Measurements from ENCODE around the gene C4BPB. TPM values are rescaled to one million over a fixed set of nuclear protein-coding genes. Genes with fewer than 3 reads are reported as not detected.

Gene C4BPB
- total RNA-seq, 1 donor from 2014 or later, result not detected

DNA sequence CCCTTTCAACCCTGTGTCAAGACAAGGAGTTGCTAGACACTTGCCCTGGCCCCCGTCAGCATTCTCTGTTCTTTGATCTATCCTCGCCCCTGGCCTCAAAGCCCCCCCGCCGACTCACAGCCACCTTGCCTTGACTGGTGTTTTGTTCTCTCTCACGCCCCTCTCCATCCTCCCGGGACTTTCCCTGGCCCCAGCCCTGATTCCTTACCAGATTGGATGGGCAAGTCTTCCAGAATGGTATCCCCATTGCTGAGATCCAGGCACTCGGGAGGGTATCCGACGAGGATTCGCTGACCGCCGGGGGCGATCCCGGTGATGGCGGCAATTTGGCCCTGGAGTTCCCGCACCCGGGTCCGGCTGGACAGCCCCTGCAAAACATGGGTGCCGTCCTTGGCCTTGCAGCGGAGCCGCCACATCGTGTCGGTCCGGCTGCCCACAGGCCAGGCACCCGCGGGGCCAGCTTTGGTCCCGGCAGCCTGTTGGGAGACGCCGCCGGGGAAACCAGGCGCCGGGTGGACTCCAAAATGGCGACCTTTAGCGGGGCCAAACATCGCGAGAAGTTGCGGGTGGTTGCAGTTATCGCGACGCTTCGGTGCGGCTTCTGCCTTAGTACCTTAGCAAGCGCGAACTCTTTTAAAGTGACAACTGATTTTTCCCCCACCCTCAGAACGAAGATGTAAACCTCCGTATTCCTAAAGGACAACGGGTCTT, 38.0 kb upstream of the C4BPB start:
- TF ChIP-seq, protein P1, sequence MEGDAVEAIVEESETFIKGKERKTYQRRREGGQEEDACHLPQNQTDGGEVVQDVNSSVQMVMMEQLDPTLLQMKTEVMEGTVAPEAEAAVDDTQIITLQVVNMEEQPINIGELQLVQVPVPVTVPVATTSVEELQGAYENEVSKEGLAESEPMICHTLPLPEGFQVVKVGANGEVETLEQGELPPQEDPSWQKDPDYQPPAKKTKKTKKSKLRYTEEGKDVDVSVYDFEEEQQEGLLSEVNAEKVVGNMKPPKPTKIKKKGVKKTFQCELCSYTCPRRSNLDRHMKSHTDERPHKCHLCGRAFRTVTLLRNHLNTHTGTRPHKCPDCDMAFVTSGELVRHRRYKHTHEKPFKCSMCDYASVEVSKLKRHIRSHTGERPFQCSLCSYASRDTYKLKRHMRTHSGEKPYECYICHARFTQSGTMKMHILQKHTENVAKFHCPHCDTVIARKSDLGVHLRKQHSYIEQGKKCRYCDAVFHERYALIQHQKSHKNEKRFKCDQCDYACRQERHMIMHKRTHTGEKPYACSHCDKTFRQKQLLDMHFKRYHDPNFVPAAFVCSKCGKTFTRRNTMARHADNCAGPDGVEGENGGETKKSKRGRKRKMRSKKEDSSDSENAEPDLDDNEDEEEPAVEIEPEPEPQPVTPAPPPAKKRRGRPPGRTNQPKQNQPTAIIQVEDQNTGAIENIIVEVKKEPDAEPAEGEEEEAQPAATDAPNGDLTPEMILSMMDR (IDR thresholded peaks at IDR 0.05; ENCODE audit: unreplicated experiment), result no peak
- Mint-ChIP-seq H3K36me3 (ENCODE audit: insufficient read depth) (peaks cover 7% of the 10 kb centered on the region), H3K27me3 (peaks cover 6% of the 10 kb centered on the region), H3K9me3 (ENCODE audit: low read depth) (no peaks in the 10 kb centered on the region), H3K27ac (peak overlapping the region; percentile 98), H3K4me1 (ENCODE audit: low read depth) (peaks cover 30% of the 10 kb centered on the region), H3K4me3 (ENCODE audit: low read depth) (peak overlapping the region; percentile 97)
- peak; percentile 79 for DNase-seq (ENCODE audit: low spot score, unreplicated experiment)

DNA sequence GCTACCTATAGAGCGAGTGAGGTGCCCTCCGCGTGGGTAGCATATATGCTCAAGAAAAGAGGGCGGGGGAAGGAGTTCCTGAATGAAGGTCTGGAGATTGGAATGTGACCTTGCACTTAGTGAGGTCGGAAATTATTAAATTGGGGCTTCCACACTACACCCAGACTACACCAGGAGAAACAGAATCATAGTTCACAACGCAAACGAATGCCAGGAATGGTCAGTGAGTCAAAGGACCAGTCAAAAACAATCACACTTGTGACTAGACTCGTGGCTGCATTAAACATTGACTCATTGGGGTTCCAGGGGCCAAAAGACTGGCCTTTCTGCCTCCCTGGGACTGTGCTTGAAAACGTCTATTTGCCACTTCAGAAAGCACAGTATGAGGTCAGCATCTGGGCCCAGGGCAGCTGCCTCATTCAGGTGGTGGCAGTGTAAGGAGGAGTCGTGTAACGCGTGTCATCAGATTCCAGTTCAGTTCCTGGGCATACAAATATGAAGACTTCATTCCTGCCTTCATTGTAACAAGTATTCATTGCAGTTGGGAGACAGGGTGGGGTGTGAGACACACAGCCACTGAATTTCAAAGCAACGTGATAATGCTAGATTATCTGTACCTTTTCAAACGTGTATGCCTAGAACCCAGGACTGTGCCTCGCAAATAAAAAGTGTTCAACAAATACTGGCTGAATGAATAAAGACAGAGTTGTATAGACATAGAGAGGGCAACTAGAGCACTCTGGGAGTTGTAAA, 37.3 kb upstream of the C4BPB start, which contains the start of gene YOD1:
Gene YOD1 (minus strand): TSS at position 18 of the 753 bp plus-strand sequence. CDS start 178 bp downstream, outside the sequence.
- DNase-seq (ENCODE audit: low spot score, unreplicated experiment), result no peak
- Mint-ChIP-seq H3K4me1 (ENCODE audit: low read depth) (peaks cover 25% of the 10 kb centered on the region), H3K27me3 (peaks cover 6% of the 10 kb centered on the region)

DNA sequence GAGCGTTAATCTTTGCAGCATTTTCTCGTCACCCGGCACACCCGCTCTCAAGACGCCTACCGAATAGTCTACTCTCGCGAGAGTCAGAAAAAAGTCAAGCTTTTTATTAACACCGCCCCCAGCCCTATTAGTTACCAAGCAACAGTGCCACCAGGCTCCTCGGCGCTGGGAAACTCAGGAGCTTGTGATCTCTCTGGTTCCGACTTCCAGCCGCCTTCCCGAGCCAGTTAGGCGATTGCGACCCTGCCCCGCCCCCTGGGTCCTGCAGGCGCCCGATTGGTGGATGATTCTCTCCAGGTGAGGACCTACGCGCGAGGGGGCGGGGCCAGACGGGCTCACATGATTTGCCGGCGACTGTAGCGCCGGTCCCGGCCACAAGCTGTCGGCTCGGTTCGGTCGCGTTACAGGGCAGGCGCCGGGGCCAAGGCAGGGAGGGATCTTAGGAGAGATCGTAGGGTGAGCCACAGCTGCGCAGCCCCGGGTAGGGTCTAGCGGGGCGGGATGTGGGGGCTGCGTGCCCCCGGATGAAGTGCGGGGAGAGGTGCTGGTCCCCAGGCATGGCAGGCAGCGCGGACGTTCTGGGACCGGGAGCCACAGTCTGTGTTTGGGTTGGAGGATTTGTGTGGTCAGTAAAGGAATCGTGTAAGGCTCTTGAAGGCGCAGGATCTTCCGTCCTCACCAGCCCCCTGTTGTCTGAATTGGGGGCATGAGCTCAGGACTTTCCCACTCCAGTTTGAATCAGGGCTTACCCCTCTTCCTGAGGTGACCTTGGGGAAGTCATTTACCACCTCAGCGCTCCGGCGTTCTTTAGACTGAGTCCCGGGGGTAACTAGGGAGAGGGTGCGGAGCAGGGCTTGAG, 35.5 kb upstream of the C4BPB start, which contains the start of gene PFKFB2:
Gene PFKFB2 (plus strand): TSS at position 365 of the 859 bp plus-strand sequence. CDS start 1,443 bp downstream, outside the sequence.
- peaks cover 4% of the 10 kb centered on the region for H3K36me3 Mint-ChIP-seq (ENCODE audit: insufficient read depth)
- peak within 1 kb of the TSS; percentile 98 for H3K27ac Mint-ChIP-seq
- peak within 1 kb of the TSS; percentile 97 for H3K4me3 Mint-ChIP-seq (ENCODE audit: low read depth)

More for the DNA sequence above, 37.3 kb upstream of the C4BPB start, which contains the start of gene YOD1:
- Mint-ChIP-seq H3K36me3 (ENCODE audit: insufficient read depth) (peaks cover 5% of the 10 kb centered on the region), H3K9me3 (ENCODE audit: low read depth) (no peaks in the 10 kb centered on the region), H3K27ac (peak within 1 kb of the TSS; percentile 98), H3K4me3 (ENCODE audit: low read depth) (peak within 1 kb of the TSS; percentile 97)
- TF ChIP-seq, protein P1 (IDR thresholded peaks at IDR 0.05; ENCODE audit: unreplicated experiment), result no peak

DNA sequence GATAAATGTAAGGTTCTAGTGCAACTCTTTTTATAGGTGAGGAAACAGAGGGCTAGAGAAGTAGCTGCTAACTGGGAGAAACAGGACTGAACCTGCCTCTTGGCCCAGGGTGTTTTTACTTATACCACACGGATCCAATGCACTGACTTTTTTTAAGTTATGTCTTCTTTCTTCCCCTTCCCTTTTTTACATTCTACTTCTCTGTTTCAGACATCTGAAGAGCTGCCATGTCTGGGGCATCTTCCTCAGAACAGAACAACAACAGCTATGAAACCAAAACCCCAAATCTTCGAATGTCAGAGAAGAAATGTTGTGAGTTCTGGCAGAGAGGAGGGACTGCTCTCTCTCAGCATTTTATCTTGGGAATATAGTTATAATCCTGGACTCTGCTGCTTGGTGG, 34.2 kb upstream of the C4BPB start:
- peaks cover 6% of the 10 kb centered on the region for H3K27me3 Mint-ChIP-seq
- peaks cover 10% of the 10 kb centered on the region for H3K4me1 Mint-ChIP-seq (ENCODE audit: low read depth)
- no peak for DNase-seq (ENCODE audit: low spot score, unreplicated experiment)
- no peaks in the 10 kb centered on the region for H3K36me3 Mint-ChIP-seq (ENCODE audit: insufficient read depth)
- H3K4me3 Mint-ChIP-seq (ENCODE audit: low read depth), result peak overlapping the region; percentile 97
- TF ChIP-seq, protein P1 (IDR thresholded peaks at IDR 0.05; ENCODE audit: unreplicated experiment), result no peak
- H3K9me3 Mint-ChIP-seq (ENCODE audit: low read depth), result no peaks in the 10 kb centered on the region
- no peak overlapping the region for H3K27ac Mint-ChIP-seq

More for the DNA sequence above, 35.5 kb upstream of the C4BPB start, which contains the start of gene PFKFB2:
- Mint-ChIP-seq H3K9me3 (ENCODE audit: low read depth) (no peaks in the 10 kb centered on the region), H3K27me3 (peaks cover 6% of the 10 kb centered on the region), H3K4me1 (ENCODE audit: low read depth) (peaks cover 16% of the 10 kb centered on the region)
- DNase-seq (ENCODE audit: low spot score, unreplicated experiment), result peak; percentile 99
- TF ChIP-seq, protein P1 (IDR thresholded peaks at IDR 0.05; ENCODE audit: unreplicated experiment), result peak; percentile 29
